WERI-Rb-1 (cell line): ENCODE measurements around the gene CDH4.
A peak's percentile ranks its signal among the peaks of the same experiment; 100 is the strongest.

Source experiments
- DNase-seq: peaks from one replicate; pipeline ENCODE4 v3.0.0-alpha.2; 2020
- H3K27ac ChIP-seq: fragments of 250-450 bp; sonication (Bioruptor Pico); 2 replicates; pipeline ENCODE4 v1.5.1; 2020; ENCODE audit warnings: mild to moderate bottlenecking, moderate library complexity
- H3K27me3 ChIP-seq: fragments of 250-450 bp; sonication (Bioruptor Pico); 2 replicates; pipeline ENCODE4 v1.5.1; 2021; ENCODE audit warnings: mild to moderate bottlenecking, low read depth, moderate library complexity; ENCODE audit not compliant: insufficient read depth, severe bottlenecking
- H3K36me3 ChIP-seq: fragments of 250-450 bp; sonication (Bioruptor Pico); 2 replicates; pipeline ENCODE4 v1.5.1; 2020; ENCODE audit warnings: mild to moderate bottlenecking, moderate library complexity
- H3K4me3 ChIP-seq: 2 replicates; pipeline ENCODE4 v1.5.1; 2011; ENCODE audit warnings: low read depth, mild to moderate bottlenecking, control low read depth, low read length
- H3K9me3 ChIP-seq: fragments of 250-450 bp; sonication (Bioruptor Pico); 2 replicates; pipeline ENCODE4 v1.5.1; 2021; ENCODE audit warnings: mild to moderate bottlenecking, moderate library complexity; ENCODE audit not compliant: severe bottlenecking
- TF ChIP-seq, protein P1 (sequence below): IDR thresholded peaks from 2 replicates; pipeline ENCODE4 v1.5.1; 2011; ENCODE audit warnings: low read depth, mild to moderate bottlenecking, control low read depth, inconsistent platforms, low read length

CDH4 gene

DNA sequence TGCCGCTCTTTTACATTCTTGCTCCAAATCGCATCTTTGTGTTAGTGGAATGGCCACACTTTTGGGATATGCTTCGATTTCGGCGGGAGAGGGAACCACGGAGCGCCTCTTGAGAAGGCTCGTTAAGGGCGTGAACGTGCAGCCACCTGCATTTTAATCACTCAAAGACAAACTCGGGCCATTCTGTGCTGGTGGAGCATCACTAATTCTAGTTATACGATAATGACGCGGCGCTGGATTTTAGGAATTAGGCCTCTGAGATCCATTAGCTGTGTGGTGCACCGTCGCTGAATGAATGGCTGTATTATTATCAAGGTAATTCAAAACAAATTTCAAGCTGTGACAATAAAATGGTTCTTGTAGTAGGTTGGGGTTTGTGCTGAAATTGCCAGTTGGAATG, 305.6 kb downstream of the CDH4 start:
- no peak overlapping the region for H3K4me3 ChIP-seq
- no peak overlapping the region for H3K27ac ChIP-seq
- peaks cover 84% of the 10 kb centered on the region for H3K27me3 ChIP-seq
- H3K36me3 ChIP-seq: no peaks in the 10 kb centered on the region
- no peaks in the 10 kb centered on the region for H3K9me3 ChIP-seq
- TF ChIP-seq, protein P1, sequence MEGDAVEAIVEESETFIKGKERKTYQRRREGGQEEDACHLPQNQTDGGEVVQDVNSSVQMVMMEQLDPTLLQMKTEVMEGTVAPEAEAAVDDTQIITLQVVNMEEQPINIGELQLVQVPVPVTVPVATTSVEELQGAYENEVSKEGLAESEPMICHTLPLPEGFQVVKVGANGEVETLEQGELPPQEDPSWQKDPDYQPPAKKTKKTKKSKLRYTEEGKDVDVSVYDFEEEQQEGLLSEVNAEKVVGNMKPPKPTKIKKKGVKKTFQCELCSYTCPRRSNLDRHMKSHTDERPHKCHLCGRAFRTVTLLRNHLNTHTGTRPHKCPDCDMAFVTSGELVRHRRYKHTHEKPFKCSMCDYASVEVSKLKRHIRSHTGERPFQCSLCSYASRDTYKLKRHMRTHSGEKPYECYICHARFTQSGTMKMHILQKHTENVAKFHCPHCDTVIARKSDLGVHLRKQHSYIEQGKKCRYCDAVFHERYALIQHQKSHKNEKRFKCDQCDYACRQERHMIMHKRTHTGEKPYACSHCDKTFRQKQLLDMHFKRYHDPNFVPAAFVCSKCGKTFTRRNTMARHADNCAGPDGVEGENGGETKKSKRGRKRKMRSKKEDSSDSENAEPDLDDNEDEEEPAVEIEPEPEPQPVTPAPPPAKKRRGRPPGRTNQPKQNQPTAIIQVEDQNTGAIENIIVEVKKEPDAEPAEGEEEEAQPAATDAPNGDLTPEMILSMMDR: no peak
- no peak for DNase-seq

- Histone ChIP-seq H3K4me3 (no peak overlapping the region), H3K27me3 (peaks cover 85% of the 10 kb centered on the region), H3K27ac (no peak overlapping the region), H3K9me3 (no peaks in the 10 kb centered on the region), H3K36me3 (no peaks in the 10 kb centered on the region)
- DNase-seq: no peak
- TF ChIP-seq, protein P1: no peak
Observed at GRCh38 chr20:61558726-61559125, 306.7 kb downstream of the CDH4 start.

GRCh38 chr20:61559706-61560315, 307.8 kb downstream of the CDH4 start:
- DNase-seq: no peak
- Histone ChIP-seq H3K27me3 (peaks cover 83% of the 10 kb centered on the region), H3K9me3 (no peaks in the 10 kb centered on the region), H3K27ac (no peak overlapping the region), H3K4me3 (no peak overlapping the region), H3K36me3 (no peaks in the 10 kb centered on the region)
- TF ChIP-seq, protein P1: no peak

DNA sequence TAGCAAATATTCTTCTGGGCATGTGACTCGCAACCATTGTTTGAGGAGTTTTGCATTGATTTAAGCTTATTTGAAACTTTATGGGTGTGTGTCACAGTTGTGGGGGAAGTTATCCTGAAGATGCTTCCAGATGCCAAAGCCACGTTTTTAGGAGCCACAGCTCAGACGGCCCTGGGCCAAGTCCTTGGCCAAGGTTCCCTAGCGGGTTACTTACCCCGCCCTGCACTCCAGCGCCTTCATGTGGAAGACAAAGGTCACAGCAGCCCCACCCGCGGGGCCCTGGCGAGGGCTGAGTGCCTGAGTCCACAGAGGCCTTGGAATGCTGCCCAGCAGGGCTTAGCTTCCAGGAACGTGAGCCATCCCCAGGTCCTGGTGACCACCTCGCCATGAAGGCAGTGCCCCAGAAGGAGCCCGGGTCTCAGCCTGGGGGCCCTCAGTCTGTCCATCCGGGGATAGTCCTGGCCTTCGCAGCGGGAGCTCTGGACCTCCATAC, 308.3 kb downstream of the CDH4 start:
- DNase-seq: peak; percentile 9
- no peak overlapping the region for H3K4me3 ChIP-seq

GRCh38 chr20:61561111-61561830, 309.2 kb downstream of the CDH4 start:
- Histone ChIP-seq H3K36me3 (no peaks in the 10 kb centered on the region), H3K27ac (no peak overlapping the region), H3K9me3 (no peaks in the 10 kb centered on the region), H3K27me3 (peaks cover 77% of the 10 kb centered on the region), H3K4me3 (no peak overlapping the region)
- TF ChIP-seq, protein P1: no peak
- DNase-seq: no peak

More for the DNA sequence above, 308.3 kb downstream of the CDH4 start:
- Histone ChIP-seq H3K27ac (no peak overlapping the region), H3K36me3 (no peaks in the 10 kb centered on the region), H3K9me3 (no peaks in the 10 kb centered on the region), H3K27me3 (peaks cover 77% of the 10 kb centered on the region)
- TF ChIP-seq, protein P1: 0 out of 2 replicates have a peak, but pooled peaks have one; percentile 23
